ENCODE data around the gene SH3TC2.

The SH3TC2 gene

GRCh38 chr5:148988328-148988727 lies 74.5 kb downstream of the SH3TC2 start:
- Histone ChIP-seq H3K9ac (no peak overlapping the region), H3K27ac (no peak overlapping the region), H3K27me3 (ENCODE audit: control insufficient read depth, insufficient read depth, low read length) (no peaks in the 10 kb centered on the region), H2AFZ (no peak overlapping the region), H3K4me2 (ENCODE audit: low read length) (no peak overlapping the region), H3K4me1 (peaks cover 6% of the 10 kb centered on the region), H3K36me3 (ENCODE audit: control insufficient read depth, insufficient read depth, low read length) (no peaks in the 10 kb centered on the region), H3K4me3 (ENCODE audit: low read depth, low read length) (no peak overlapping the region), H3K9me3 (ENCODE audit: control insufficient read depth, low read length) (no peaks in the 10 kb centered on the region), H3K79me2 (no peaks in the 10 kb centered on the region)
- no peak for TF ChIP-seq CTCF (IDR thresholded peaks at IDR 0.05)

- Histone ChIP-seq H3K36me3 (ENCODE audit: control insufficient read depth, insufficient read depth, low read length) (no peaks in the 10 kb centered on the region), H3K9me3 (ENCODE audit: control insufficient read depth, low read length) (no peaks in the 10 kb centered on the region), H3K4me3 (ENCODE audit: low read depth, low read length) (no peak overlapping the region), H3K4me2 (ENCODE audit: low read length) (no peak overlapping the region), H3K27me3 (ENCODE audit: control insufficient read depth, insufficient read depth, low read length) (no peaks in the 10 kb centered on the region), H3K79me2 (no peaks in the 10 kb centered on the region), H2AFZ (no peak overlapping the region), H3K9ac (no peak overlapping the region), H3K27ac (no peak overlapping the region), H3K4me1 (peaks cover 6% of the 10 kb centered on the region)
- TF ChIP-seq CTCF (IDR thresholded peaks at IDR 0.05), result no peak
These were observed 76.2 kb downstream of the SH3TC2 start for GRCh38 chr5:148986636-148987035.

- Histone ChIP-seq H3K79me2 (no peaks in the 10 kb centered on the region), H3K9ac (no peak overlapping the region), H3K4me2 (ENCODE audit: low read length) (no peak overlapping the region), H3K27me3 (ENCODE audit: control insufficient read depth, insufficient read depth, low read length) (no peaks in the 10 kb centered on the region), H3K27ac (no peak overlapping the region), H3K4me3 (ENCODE audit: low read depth, low read length) (no peak overlapping the region), H3K4me1 (peaks cover 12% of the 10 kb centered on the region), H2AFZ (no peak overlapping the region), H3K36me3 (ENCODE audit: control insufficient read depth, insufficient read depth, low read length) (no peaks in the 10 kb centered on the region), H3K9me3 (ENCODE audit: control insufficient read depth, low read length) (no peaks in the 10 kb centered on the region)
- no peak for TF ChIP-seq CTCF (IDR thresholded peaks at IDR 0.05)
These were observed 78.5 kb downstream of the SH3TC2 start for GRCh38 chr5:148984345-148984744.

GRCh38 chr5:148981353-148981752 lies 81.5 kb downstream of the SH3TC2 start:
- Histone ChIP-seq H3K27me3 (ENCODE audit: control insufficient read depth, insufficient read depth, low read length) (no peaks in the 10 kb centered on the region), H3K4me3 (ENCODE audit: low read depth, low read length) (no peak overlapping the region), H2AFZ (peak overlapping the region; percentile 61), H3K27ac (no peak overlapping the region), H3K4me1 (peaks cover 37% of the 10 kb centered on the region), H3K36me3 (ENCODE audit: control insufficient read depth, insufficient read depth, low read length) (no peaks in the 10 kb centered on the region), H3K4me2 (ENCODE audit: low read length) (no peak overlapping the region), H3K9ac (no peak overlapping the region), H3K79me2 (no peaks in the 10 kb centered on the region), H3K9me3 (ENCODE audit: control insufficient read depth, low read length) (no peaks in the 10 kb centered on the region)
- TF ChIP-seq CTCF (IDR thresholded peaks at IDR 0.05), result no peak

GRCh38 chr5:148980731-148981130 lies 82.1 kb downstream of the SH3TC2 start:
- no peak overlapping the region for H3K9ac ChIP-seq
- H3K4me2 ChIP-seq (ENCODE audit: low read length), result no peak overlapping the region
- H3K79me2 ChIP-seq, result no peaks in the 10 kb centered on the region
- H3K27ac ChIP-seq, result no peak overlapping the region
- H2AFZ ChIP-seq, result peak overlapping the region; percentile 61
- peaks cover 37% of the 10 kb centered on the region for H3K4me1 ChIP-seq
- H3K36me3 ChIP-seq (ENCODE audit: control insufficient read depth, insufficient read depth, low read length), result no peaks in the 10 kb centered on the region
- H3K4me3 ChIP-seq (ENCODE audit: low read depth, low read length), result no peak overlapping the region
- H3K9me3 ChIP-seq (ENCODE audit: control insufficient read depth, low read length), result no peaks in the 10 kb centered on the region
- TF ChIP-seq CTCF (IDR thresholded peaks at IDR 0.05), result no peak
- H3K27me3 ChIP-seq (ENCODE audit: control insufficient read depth, insufficient read depth, low read length), result no peaks in the 10 kb centered on the region
